PC-3 (cell line): ENCODE measurements around the gene REN. TPM values are rescaled to one million over a fixed set of nuclear protein-coding genes. Genes with fewer than 3 reads are reported as not detected.

Experiments
- ATAC-seq: fragments of 200-7000 bp; cut with Tn5 transposase; 2 replicates; pipeline ENCODE4 v1.9.1; 2020; ENCODE audit warnings: mild to moderate bottlenecking, moderate library complexity
- BruUV-seq: library from RNA; stranded (reverse); fragments of 400-500 nt; replicated peaks from 2 replicates; lab custom pipeline; 2021; lab: Mats Ljungman, UMichigan
- CTCF ChIA-PET: fragments of 300-600 bp; sonication (Branson Sonifier 250); formaldehyde crosslinking; loops from one replicate; lab custom pipeline; 2022; ENCODE audit warnings: antibody characterized with exemption; lab: Charles Lee
- POLR2A ChIA-PET: fragments of 300-600 bp; sonication (Branson Sonifier 250); formaldehyde crosslinking; loops from one replicate; lab custom pipeline; 2022; ENCODE audit warnings: antibody characterized with exemption; ENCODE audit not compliant: unreplicated experiment; lab: Charles Lee
- DNase-seq: peaks from one replicate; pipeline ENCODE4 v3.0.0-alpha.2; 2015
- H2AFZ ChIP-seq: fragments of 300-600 bp; sonication (generic); 2 replicates; pipeline ENCODE4 v1.6.0; 2016; ENCODE audit warnings: antibody characterized with exemption, low read length
- H3F3A ChIP-seq: fragments of 300-600 bp; sonication (generic); one replicate; pipeline ENCODE4 v1.6.0; 2017; ENCODE audit warnings: antibody characterized with exemption, low read length, control low read depth, mild to moderate bottlenecking; ENCODE audit not compliant: unreplicated experiment
- H3K27ac ChIP-seq: fragments of 300-600 bp; sonication (generic); 2 replicates; pipeline ENCODE4 v1.5.1; 2016; ENCODE audit warnings: mild to moderate bottlenecking, low read length
- H3K27me3 ChIP-seq: fragments of 300-600 bp; sonication (generic); 2 replicates; pipeline ENCODE4 v1.6.1; 2016; ENCODE audit warnings: low read length, mixed read lengths
- H3K36me3 ChIP-seq: fragments of 300-600 bp; sonication (generic); 2 replicates; pipeline ENCODE4 v1.6.1; 2016; ENCODE audit warnings: low read depth, mixed run types, low read length, mixed read lengths
- H3K4me1 ChIP-seq: fragments of 300-600 bp; sonication (generic); 2 replicates; pipeline ENCODE4 v1.5.1; 2016; ENCODE audit warnings: low read length; ENCODE audit not compliant: insufficient read depth
- H3K4me2 ChIP-seq: fragments of 300-600 bp; sonication (generic); 2 replicates; pipeline ENCODE4 v1.6.0; 2016; ENCODE audit warnings: low read length
- H3K4me3 ChIP-seq: fragments of 300-600 bp; sonication (generic); 2 replicates; pipeline ENCODE4 v1.5.1; 2016; ENCODE audit warnings: mild to moderate bottlenecking, low read length, mixed read lengths
- H3K79me2 ChIP-seq: fragments of 300-600 bp; sonication (generic); 2 replicates; pipeline ENCODE4 v1.6.1; 2017; ENCODE audit warnings: low read length, mixed read lengths
- H3K9ac ChIP-seq: fragments of 300-600 bp; sonication (generic); 2 replicates; pipeline ENCODE4 v1.6.0; 2016; ENCODE audit warnings: mild to moderate bottlenecking, low read length
- H3K9me2 ChIP-seq: fragments of 300-600 bp; sonication (generic); replicated peaks from 2 replicates; pipeline ENCODE4 v1.6.1; 2016; ENCODE audit warnings: mixed run types, low read length, mixed read lengths
- H3K9me3 ChIP-seq: fragments of 300-600 bp; sonication (generic); 2 replicates; pipeline ENCODE4 v1.6.1; 2016; ENCODE audit warnings: low read length, mixed read lengths
- H4K20me1 ChIP-seq: fragments of 300-600 bp; sonication (generic); 2 replicates; pipeline ENCODE4 v1.6.1; 2016; ENCODE audit warnings: low read length, mixed read lengths
- EZH2 ChIP-seq: fragments of 300-600 bp; sonication (generic); IDR thresholded peaks from one replicate; pipeline ENCODE4 v1.6.1; 2017; ENCODE audit warnings: antibody characterized with exemption, mild to moderate bottlenecking, low read length; ENCODE audit not compliant: unreplicated experiment
- EZH2phosphoT487 ChIP-seq: fragments of 300-600 bp; sonication (generic); IDR thresholded peaks from 2 replicates; pipeline ENCODE4 v1.6.1; 2018; ENCODE audit warnings: mild to moderate bottlenecking, antibody characterized with exemption, low read length, borderline replicate concordance
- intact Hi-C: fragments of 100-400 bp; cut with micrococcal nuclease; formaldehyde crosslinking; loops from 2 replicates; pipeline ENCODE4 v1.9.0; 2023
- total RNA-seq: library from RNA; depleted of rRNA; stranded (reverse); fragments of >200 nt; gene quantifications from 2 replicates; pipeline ENCODE4 v1.2.3, GENCODE V29; 2014
- TF ChIP-seq, protein P1 (sequence below): fragments of 300-600 bp; sonication (generic); conservative IDR thresholded peaks from 2 replicates; pipeline ENCODE4 v1.5.1; 2017; ENCODE audit warnings: antibody characterized with exemption, low read depth, mild to moderate bottlenecking, low read length

REN gene
- total RNA-seq, 1 experiment from 2014 or later: 2.7 TPM

DNA sequence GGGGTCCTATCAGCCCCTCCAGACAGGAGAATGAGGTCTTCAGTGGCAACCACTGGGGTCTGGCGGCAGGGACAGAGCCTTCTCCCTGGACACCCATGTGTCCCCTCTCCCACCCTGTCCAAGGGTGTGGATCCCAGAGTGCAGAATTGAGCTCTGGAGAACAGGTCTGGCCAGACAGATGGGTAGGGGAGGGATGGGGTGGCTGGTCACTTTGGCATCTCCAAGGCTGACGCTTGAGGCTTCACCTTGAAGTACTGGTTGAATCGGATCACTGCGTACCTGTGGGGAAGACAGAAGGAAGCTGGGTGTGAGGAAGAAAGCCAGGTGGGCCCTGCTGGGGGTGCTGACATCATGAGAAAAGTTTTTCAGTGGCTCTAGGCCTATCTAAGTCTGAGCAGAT, 34.2 kb downstream of the REN start:
- H3K36me3 ChIP-seq: peaks cover 18% of the 10 kb centered on the region
- H3K9me2 ChIP-seq: no peaks in the 10 kb centered on the region
- intact Hi-C loops: loop anchor here (2.0 kb wide), 2 partner anchors 21 to 67 kb away; partner anchors contain the start of gene ETNK2
- H4K20me1 ChIP-seq: no peaks in the 10 kb centered on the region
- H3K79me2 ChIP-seq: no peaks in the 10 kb centered on the region
- TF ChIP-seq EZH2: no peak
- TF ChIP-seq EZH2phosphoT487: no peak
- TF ChIP-seq, protein P1, sequence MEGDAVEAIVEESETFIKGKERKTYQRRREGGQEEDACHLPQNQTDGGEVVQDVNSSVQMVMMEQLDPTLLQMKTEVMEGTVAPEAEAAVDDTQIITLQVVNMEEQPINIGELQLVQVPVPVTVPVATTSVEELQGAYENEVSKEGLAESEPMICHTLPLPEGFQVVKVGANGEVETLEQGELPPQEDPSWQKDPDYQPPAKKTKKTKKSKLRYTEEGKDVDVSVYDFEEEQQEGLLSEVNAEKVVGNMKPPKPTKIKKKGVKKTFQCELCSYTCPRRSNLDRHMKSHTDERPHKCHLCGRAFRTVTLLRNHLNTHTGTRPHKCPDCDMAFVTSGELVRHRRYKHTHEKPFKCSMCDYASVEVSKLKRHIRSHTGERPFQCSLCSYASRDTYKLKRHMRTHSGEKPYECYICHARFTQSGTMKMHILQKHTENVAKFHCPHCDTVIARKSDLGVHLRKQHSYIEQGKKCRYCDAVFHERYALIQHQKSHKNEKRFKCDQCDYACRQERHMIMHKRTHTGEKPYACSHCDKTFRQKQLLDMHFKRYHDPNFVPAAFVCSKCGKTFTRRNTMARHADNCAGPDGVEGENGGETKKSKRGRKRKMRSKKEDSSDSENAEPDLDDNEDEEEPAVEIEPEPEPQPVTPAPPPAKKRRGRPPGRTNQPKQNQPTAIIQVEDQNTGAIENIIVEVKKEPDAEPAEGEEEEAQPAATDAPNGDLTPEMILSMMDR: no peak
- no TSS peak for BruUV-seq
- no peak overlapping the region for H2AFZ ChIP-seq
- ChIA-PET CTCF (no interaction called here), POLR2A (no interaction called here)
- H3K27ac ChIP-seq: peak overlapping the region; percentile 88
- peak overlapping the region; percentile 65 for H3K4me2 ChIP-seq
- peak overlapping the region; percentile 45 for H3K9ac ChIP-seq
- H3K4me3 ChIP-seq: no peak overlapping the region
- H3K27me3 ChIP-seq: no peaks in the 10 kb centered on the region
- DNase-seq (peak; percentile 53), ATAC-seq (no peak)
- H3K4me1 ChIP-seq: peaks cover 52% of the 10 kb centered on the region
- no peaks in the 10 kb centered on the region for H3K9me3 ChIP-seq
- H3F3A ChIP-seq: no peaks in the 10 kb centered on the region

DNA sequence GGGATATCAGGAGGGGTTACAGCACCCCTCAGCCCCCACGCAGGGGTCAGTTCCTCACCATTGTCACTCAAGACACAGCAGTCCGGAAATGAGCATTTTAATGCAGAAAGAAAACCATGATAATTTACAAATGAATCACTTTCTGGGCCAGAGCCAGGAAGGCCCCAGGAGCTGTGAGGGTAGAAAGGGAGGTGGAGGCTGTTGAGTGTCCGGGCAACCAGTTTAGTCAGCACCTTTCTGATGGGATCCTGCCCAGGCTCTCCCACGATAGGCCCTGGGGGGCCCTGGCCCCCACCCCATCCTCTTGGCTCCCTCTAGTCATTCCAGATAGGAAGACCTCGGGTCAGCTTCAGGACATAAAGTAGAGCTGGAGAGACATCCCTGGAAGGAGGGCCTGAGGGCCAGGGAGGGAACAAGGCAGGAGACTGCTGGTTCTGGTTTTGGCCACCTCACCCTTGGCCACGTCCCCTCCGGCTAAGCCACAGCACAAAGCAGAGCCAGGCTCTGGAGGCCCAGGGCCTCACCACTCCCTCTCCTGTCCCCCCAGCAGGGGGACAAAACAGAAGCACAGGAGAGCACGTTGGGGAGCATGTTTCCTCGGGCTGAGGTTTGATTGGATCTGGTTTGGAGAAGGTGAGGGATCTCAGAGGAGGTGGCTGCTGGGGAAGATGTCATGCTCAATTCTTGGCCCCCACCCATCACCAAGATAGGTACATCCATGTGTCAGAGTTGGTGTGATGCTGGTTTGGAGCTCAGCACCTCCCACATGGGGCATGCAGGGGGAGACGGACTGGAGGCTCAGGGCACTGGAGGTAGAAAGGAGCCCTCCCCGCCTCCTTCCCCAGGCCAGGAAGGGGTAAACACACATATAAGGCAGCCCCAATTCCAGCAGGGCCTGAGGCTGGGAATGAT, 34.9 kb downstream of the REN start:
- POLR2A ChIA-PET: interaction anchor here (0.6 kb wide), 1 partner anchor 21 kb away, joined by 4 read pairs; no protein-coding TSS in a partner anchor
- no peaks in the 10 kb centered on the region for H3K27me3 ChIP-seq
- no peak for TF ChIP-seq EZH2
- TF ChIP-seq EZH2phosphoT487: no peak
- TF ChIP-seq, protein P1: peak; percentile 42; the same call in 1 of the 2 replicates
- peak overlapping the region; percentile 65 for H3K4me2 ChIP-seq
- CTCF ChIA-PET: interaction anchor here (3.8 kb wide), 1 partner anchor 260 kb away, joined by 55 read pairs; no protein-coding TSS in a partner anchor
- no peaks in the 10 kb centered on the region for H4K20me1 ChIP-seq
- DNase-seq (peak; percentile 99), ATAC-seq (peak; percentile 49)
- peaks cover 57% of the 10 kb centered on the region for H3K4me1 ChIP-seq
- intact Hi-C loops: loop anchor here (2.0 kb wide), 2 partner anchors 22 to 68 kb away; partner anchors contain the start of gene ETNK2
- no peak overlapping the region; the same call in 1 of the 2 replicates for H2AFZ ChIP-seq
- BruUV-seq: TSS peak; percentile 4
- H3K9me2 ChIP-seq: no peaks in the 10 kb centered on the region
- H3K79me2 ChIP-seq: no peaks in the 10 kb centered on the region
- peak overlapping the region; percentile 45 for H3K9ac ChIP-seq
- H3K9me3 ChIP-seq: no peaks in the 10 kb centered on the region
- no peaks in the 10 kb centered on the region for H3F3A ChIP-seq
- peak overlapping the region; percentile 88 for H3K27ac ChIP-seq
- H3K36me3 ChIP-seq: peaks cover 18% of the 10 kb centered on the region
- H3K4me3 ChIP-seq: no peak overlapping the region
